NCI-H187 treated with DMSO at 0.1 percent for 48 hours (cell line): Measurements from ENCODE around the gene CYP24A1.

ENCODE experiments used
- DNase-seq: peaks from one replicate; lab custom pipeline; 2025; lab: John Stamatoyannopoulos, UW

Gene CYP24A1

GRCh38 chr20:54156981-54157835 lies 16.6 kb downstream of the CYP24A1 start:
- no peak for DNase-seq

- DNase-seq: no peak
These were observed 17.3 kb downstream of the CYP24A1 start for GRCh38 chr20:54156522-54156921.

- no peak for DNase-seq
These were observed 18.0 kb downstream of the CYP24A1 start for GRCh38 chr20:54155736-54156317.

GRCh38 chr20:54154439-54154838 lies 19.3 kb downstream of the CYP24A1 start:
- DNase-seq: no peak

GRCh38 chr20:54153847-54154246 lies 19.9 kb downstream of the CYP24A1 start:
- no peak for DNase-seq

GRCh38 chr20:54153041-54153327 lies 20.8 kb downstream of the CYP24A1 start:
- no peak for DNase-seq

- no peak for DNase-seq
These were observed 21.4 kb downstream of the CYP24A1 start for GRCh38 chr20:54152227-54153040.

- no peak for DNase-seq
These were observed 22.1 kb downstream of the CYP24A1 start for GRCh38 chr20:54151511-54152226.

- DNase-seq: no peak
These were observed 22.7 kb downstream of the CYP24A1 start for GRCh38 chr20:54151075-54151439.

- no peak for DNase-seq
These were observed 24.0 kb downstream of the CYP24A1 start for GRCh38 chr20:54149765-54150264.

- no peak for DNase-seq
These were observed 24.6 kb downstream of the CYP24A1 start for GRCh38 chr20:54148947-54149764.

- DNase-seq: no peak
These were observed 27.1 kb downstream of the CYP24A1 start for GRCh38 chr20:54146672-54147071.

- no peak for DNase-seq
These were observed 28.9 kb downstream of the CYP24A1 start for GRCh38 chr20:54144847-54145414.

GRCh38 chr20:54140927-54141566 lies 32.7 kb downstream of the CYP24A1 start:
- no peak for DNase-seq

GRCh38 chr20:54140486-54140885 lies 33.3 kb downstream of the CYP24A1 start:
- no peak for DNase-seq

GRCh38 chr20:54140067-54140466 lies 33.7 kb downstream of the CYP24A1 start:
- no peak for DNase-seq

- DNase-seq: no peak
These were observed 34.6 kb downstream of the CYP24A1 start for GRCh38 chr20:54139188-54139587.

GRCh38 chr20:54138427-54138826 lies 35.4 kb downstream of the CYP24A1 start:
- DNase-seq: no peak

- DNase-seq: no peak
These were observed 36.7 kb downstream of the CYP24A1 start for GRCh38 chr20:54137115-54137514.

- DNase-seq: no peak
These were observed 39.2 kb downstream of the CYP24A1 start for GRCh38 chr20:54134445-54135220.
